Adrenal gland (tissue), 5 donors: ENCODE measurements around the gene PLA2G4F.

Source experiments
- CTCF ChIP-seq, 6 experiments: fragments of 450-650 bp in 4 of 6; fragments of 200-600 bp in 2 of 6; sonication (generic) in 1 of 6; IDR thresholded peaks; 1 replicate in 5 of 6; 2 replicates in 1 of 6; pipeline versions ENCODE4 v1.5.1 to v1.8.0; 2016 to 2021; ENCODE audit warnings: antibody characterized with exemption in 6 of 6, mild to moderate bottlenecking in 2 of 6, moderate library complexity in 1 of 6
- POLR2A ChIP-seq, 2 donors: fragments of 450-650 bp; IDR thresholded peaks; one replicate each; pipeline ENCODE4 v1.6.1; 2017; ENCODE audit warnings: antibody characterized with exemption in 2 of 2, mild to moderate bottlenecking in 2 of 2, moderate library complexity in 1 of 2
- donor health status: DM: no; HTN: no; CAD: no.

GRCh38 chr15:42160136-42160535 lies 3.7 kb upstream of the PLA2G4F start:
- TF ChIP-seq CTCF (IDR thresholded peaks at IDR 0.05) (no peak), POLR2A (IDR thresholded peaks at IDR 0.05) (no peak)
